ENCODE measurements around the gene LIPK. TPM values are rescaled to one million over a fixed set of nuclear protein-coding genes. Genes with fewer than 3 reads are reported as not detected.

LIPK gene
- not detected for total RNA-seq

GRCh38 chr10:88705958-88706357 lies at the start of gene LIPK:
Gene LIPK (plus strand): TSS chr10:88706249. CDS start chr10:88724544, 18,295 bp downstream.
- intact Hi-C loops (cut with DNase I; ENCODE audit: low total_unique reads): no loop called here

GRCh38 chr10:88657901-88658300 lies 48.1 kb upstream of the LIPK start:
- TF ChIP-seq POLR2A (IDR thresholded peaks at IDR 0.05) (no peak), CTCF (IDR thresholded peaks at IDR 0.05 in 4 of 5, conservative IDR thresholded peaks at IDR 0.05 in 1 of 5) (no peak)
- H3K9me3 ChIP-seq: no peaks in the 10 kb centered on the region
- DNase-seq (no peak), ATAC-seq (no peak)
- in situ Hi-C loops (cut with MboI; ENCODE audit: low sequenced_read_pairs in 4 of 4) (no loop called here), intact Hi-C loops (cut with DNase I; ENCODE audit: low total_unique reads) (no loop called here)
- H3K27me3 ChIP-seq: no peaks in the 10 kb centered on the region
- H3K36me3 ChIP-seq: no peaks in the 10 kb centered on the region
- no peaks in the 10 kb centered on the region for H3K4me1 ChIP-seq
- no peak overlapping the region for H3K4me3 ChIP-seq
- no peak overlapping the region for H3K27ac ChIP-seq

More at GRCh38 chr10:88705958-88706357, at the start of gene LIPK:
- H3K27me3 ChIP-seq: no peaks in the 10 kb centered on the region
- H3K36me3 ChIP-seq: no peaks in the 10 kb centered on the region
- H3K9me3 ChIP-seq: no peaks in the 10 kb centered on the region
- in situ Hi-C loops (cut with MboI; ENCODE audit: low sequenced_read_pairs in 4 of 4): no loop called here
- H3K4me3 ChIP-seq: no peak within 1 kb of the TSS
- TF ChIP-seq CTCF (IDR thresholded peaks at IDR 0.05 in 4 of 5, conservative IDR thresholded peaks at IDR 0.05 in 1 of 5) (no peak), POLR2A (IDR thresholded peaks at IDR 0.05) (no peak)
- H3K4me1 ChIP-seq: peaks cover 0 to 3% of the 10 kb centered on the region in 2 donors
- H3K27ac ChIP-seq: no peak within 1 kb of the TSS
- DNase-seq (no peak), ATAC-seq (no peak)

GRCh38 chr10:88659725-88660597 lies 46.1 kb upstream of the LIPK start:
- ATAC-seq (no peak), DNase-seq (no peak)
- intact Hi-C loops (cut with DNase I; ENCODE audit: low total_unique reads): no loop called here
- in situ Hi-C loops (cut with MboI; ENCODE audit: low sequenced_read_pairs in 4 of 4): no loop called here
- Histone ChIP-seq H3K4me3 (no peak overlapping the region), H3K27me3 (no peaks in the 10 kb centered on the region), H3K4me1 (no peaks in the 10 kb centered on the region), H3K9me3 (no peaks in the 10 kb centered on the region), H3K36me3 (no peaks in the 10 kb centered on the region), H3K27ac (no peak overlapping the region)
- no peak for TF ChIP-seq CTCF (IDR thresholded peaks at IDR 0.05 in 4 of 5, conservative IDR thresholded peaks at IDR 0.05 in 1 of 5)
- TF ChIP-seq POLR2A (IDR thresholded peaks at IDR 0.05): no peak

- DNase-seq (no peak), ATAC-seq (no peak)
- Histone ChIP-seq H3K27me3 (no peaks in the 10 kb centered on the region), H3K4me3 (no peak overlapping the region), H3K36me3 (no peaks in the 10 kb centered on the region), H3K27ac (no peak overlapping the region), H3K4me1 (no peaks in the 10 kb centered on the region), H3K9me3 (no peaks in the 10 kb centered on the region)
- intact Hi-C loops (cut with DNase I; ENCODE audit: low total_unique reads) (no loop called here), in situ Hi-C loops (cut with MboI; ENCODE audit: low sequenced_read_pairs in 4 of 4) (no loop called here)
- no peak for TF ChIP-seq CTCF (IDR thresholded peaks at IDR 0.05 in 4 of 5, conservative IDR thresholded peaks at IDR 0.05 in 1 of 5)
- no peak for TF ChIP-seq POLR2A (IDR thresholded peaks at IDR 0.05)
Observed at GRCh38 chr10:88660598-88660884, 45.5 kb upstream of the LIPK start.

All from gastrocnemius medialis (tissue), 4 donors.